IPS-20b (cell line): Measurements from ENCODE around the gene SELENOF.

ENCODE experiments used
- H3K27ac ChIP-seq: one replicate; pipeline ENCODE4 v1.5.1; 2013; ENCODE audit warnings: low read length
- H3K27me3 ChIP-seq: 2 replicates; pipeline ENCODE4 v1.6.1; 2013; ENCODE audit warnings: mild to moderate bottlenecking, low read length, inconsistent platforms; ENCODE audit not compliant: insufficient read depth
- H3K36me3 ChIP-seq: 2 replicates; pipeline ENCODE4 v1.6.1; 2013; ENCODE audit warnings: low read depth, mild to moderate bottlenecking, inconsistent platforms, low read length, moderate library complexity; ENCODE audit not compliant: insufficient read depth
- H3K4me1 ChIP-seq: 2 replicates; pipeline ENCODE4 v1.6.1; 2013; ENCODE audit warnings: mild to moderate bottlenecking, control low read depth, inconsistent platforms, low read length, moderate library complexity; ENCODE audit not compliant: insufficient read depth
- H3K4me3 ChIP-seq: 2 replicates; pipeline ENCODE4 v1.5.1; 2013; ENCODE audit warnings: mild to moderate bottlenecking, low read length, inconsistent platforms
- H3K9ac ChIP-seq: 2 replicates; pipeline ENCODE4 v1.6.1; 2013; ENCODE audit warnings: low read depth, mild to moderate bottlenecking, inconsistent platforms, low read length, moderate library complexity
- H3K9me3 ChIP-seq: 2 replicates; pipeline ENCODE4 v1.6.1; 2013; ENCODE audit warnings: mild to moderate bottlenecking, low read depth, low read length, inconsistent platforms; ENCODE audit not compliant: insufficient read depth

The SELENOF gene

GRCh38 chr1:86939406-86939805 is 25.5 kb upstream of the SELENOF start:
- Histone ChIP-seq H3K27ac (no peak overlapping the region), H3K27me3 (no peaks in the 10 kb centered on the region), H3K9me3 (no peaks in the 10 kb centered on the region), H3K4me3 (peak overlapping the region; percentile 28; the same call in 1 of the 2 replicates), H3K4me1 (peaks cover 20% of the 10 kb centered on the region; the same call in 1 of the 2 replicates), H3K9ac (no peak overlapping the region), H3K36me3 (no peaks in the 10 kb centered on the region)

- Histone ChIP-seq H3K9me3 (no peaks in the 10 kb centered on the region), H3K9ac (no peak overlapping the region), H3K4me1 (peaks cover 25% of the 10 kb centered on the region), H3K36me3 (no peaks in the 10 kb centered on the region), H3K4me3 (peak overlapping the region; percentile 28; the same call in 1 of the 2 replicates), H3K27me3 (no peaks in the 10 kb centered on the region), H3K27ac (no peak overlapping the region)
Observed at GRCh38 chr1:86938855-86939254, 24.9 kb upstream of the SELENOF start.

- peak overlapping the region; percentile 28; the same call in 1 of the 2 replicates for H3K4me3 ChIP-seq
Observed at GRCh38 chr1:86938450-86938849, 24.5 kb upstream of the SELENOF start.

GRCh38 chr1:86933562-86934377 is 19.8 kb upstream of the SELENOF start:
- Histone ChIP-seq H3K4me1 (peaks cover 31% of the 10 kb centered on the region), H3K27ac (peak overlapping the region; percentile 59), H3K9ac (peak overlapping the region; percentile 74), H3K27me3 (no peaks in the 10 kb centered on the region), H3K9me3 (no peaks in the 10 kb centered on the region), H3K4me3 (peak overlapping the region; percentile 47), H3K36me3 (no peaks in the 10 kb centered on the region)

More at GRCh38 chr1:86938450-86938849, 24.5 kb upstream of the SELENOF start:
- no peak overlapping the region for H3K27ac ChIP-seq
- peaks cover 30% of the 10 kb centered on the region for H3K4me1 ChIP-seq
- H3K27me3 ChIP-seq: no peaks in the 10 kb centered on the region
- no peaks in the 10 kb centered on the region for H3K9me3 ChIP-seq
- no peak overlapping the region for H3K9ac ChIP-seq
- H3K36me3 ChIP-seq: no peaks in the 10 kb centered on the region

GRCh38 chr1:86933051-86933450 is 19.1 kb upstream of the SELENOF start:
- H3K36me3 ChIP-seq: no peaks in the 10 kb centered on the region
- H3K27me3 ChIP-seq: no peaks in the 10 kb centered on the region
- peaks cover 25% of the 10 kb centered on the region for H3K4me1 ChIP-seq
- no peaks in the 10 kb centered on the region for H3K9me3 ChIP-seq
- peak overlapping the region; percentile 59 for H3K27ac ChIP-seq
- 0 out of 2 replicates have a peak overlapping the region, but pooled peaks have one; percentile 47 for H3K4me3 ChIP-seq
- peak overlapping the region; percentile 74; the same call in 1 of the 2 replicates for H3K9ac ChIP-seq

- no peaks in the 10 kb centered on the region for H3K36me3 ChIP-seq
- H3K27ac ChIP-seq: no peak overlapping the region
- no peak overlapping the region for H3K9ac ChIP-seq
- peaks cover 12% of the 10 kb centered on the region for H3K9me3 ChIP-seq
- H3K4me3 ChIP-seq: no peak overlapping the region
- H3K4me1 ChIP-seq: peaks cover 15% of the 10 kb centered on the region
- no peaks in the 10 kb centered on the region for H3K27me3 ChIP-seq
Observed at GRCh38 chr1:86928819-86929218, 14.9 kb upstream of the SELENOF start.

- Histone ChIP-seq H3K4me1 (peaks cover 6% of the 10 kb centered on the region; the same call in 1 of the 2 replicates), H3K27ac (no peak overlapping the region)
Observed at GRCh38 chr1:86926883-86927282, 13.0 kb upstream of the SELENOF start.

GRCh38 chr1:86925742-86926141 is 11.8 kb upstream of the SELENOF start:
- Histone ChIP-seq H3K4me3 (no peak overlapping the region), H3K36me3 (no peaks in the 10 kb centered on the region), H3K9ac (no peak overlapping the region), H3K27ac (no peak overlapping the region), H3K4me1 (peaks cover 5% of the 10 kb centered on the region; the same call in 1 of the 2 replicates), H3K9me3 (peaks cover 24% of the 10 kb centered on the region), H3K27me3 (no peaks in the 10 kb centered on the region)

More at GRCh38 chr1:86926883-86927282, 13.0 kb upstream of the SELENOF start:
- Histone ChIP-seq H3K36me3 (no peaks in the 10 kb centered on the region), H3K9me3 (peaks cover 24% of the 10 kb centered on the region), H3K27me3 (no peaks in the 10 kb centered on the region), H3K4me3 (no peak overlapping the region), H3K9ac (no peak overlapping the region)

- H3K27me3 ChIP-seq: no peaks in the 10 kb centered on the region
- H3K4me3 ChIP-seq: no peak overlapping the region
- H3K36me3 ChIP-seq: no peaks in the 10 kb centered on the region
- H3K4me1 ChIP-seq: no peaks in the 10 kb centered on the region
- H3K9me3 ChIP-seq: peaks cover 24% of the 10 kb centered on the region
- no peak overlapping the region for H3K9ac ChIP-seq
- no peak overlapping the region for H3K27ac ChIP-seq
Observed at GRCh38 chr1:86924324-86924960, 10.5 kb upstream of the SELENOF start.

- Histone ChIP-seq H3K4me3 (no peak overlapping the region), H3K4me1 (no peaks in the 10 kb centered on the region), H3K27ac (no peak overlapping the region), H3K27me3 (no peaks in the 10 kb centered on the region), H3K9me3 (peaks cover 24% of the 10 kb centered on the region), H3K36me3 (no peaks in the 10 kb centered on the region), H3K9ac (no peak overlapping the region)
Observed at GRCh38 chr1:86922445-86922844, 8.5 kb upstream of the SELENOF start.

GRCh38 chr1:86916752-86917151 is 2.8 kb upstream of the SELENOF start:
- Histone ChIP-seq H3K9me3 (no peaks in the 10 kb centered on the region; the same call in 1 of the 2 replicates), H3K27ac (no peak overlapping the region), H3K4me3 (peak overlapping the region; percentile 5; the same call in 1 of the 2 replicates), H3K9ac (no peak overlapping the region), H3K27me3 (no peaks in the 10 kb centered on the region), H3K36me3 (0 out of 2 replicates have a peak, but pooled peaks cover 4% of the 10 kb centered on the region), H3K4me1 (peaks cover 8% of the 10 kb centered on the region)
